GM19193 (cell line): ENCODE results near the gene ELAVL2.

Experiments used
- POLR2A ChIP-seq: IDR thresholded peaks from 4 replicates; pipeline ENCODE4 v1.6.1; 2011; ENCODE audit not compliant: insufficient read depth, insufficient read length; ENCODE audit errors: extremely low read depth

Gene ELAVL2

DNA sequence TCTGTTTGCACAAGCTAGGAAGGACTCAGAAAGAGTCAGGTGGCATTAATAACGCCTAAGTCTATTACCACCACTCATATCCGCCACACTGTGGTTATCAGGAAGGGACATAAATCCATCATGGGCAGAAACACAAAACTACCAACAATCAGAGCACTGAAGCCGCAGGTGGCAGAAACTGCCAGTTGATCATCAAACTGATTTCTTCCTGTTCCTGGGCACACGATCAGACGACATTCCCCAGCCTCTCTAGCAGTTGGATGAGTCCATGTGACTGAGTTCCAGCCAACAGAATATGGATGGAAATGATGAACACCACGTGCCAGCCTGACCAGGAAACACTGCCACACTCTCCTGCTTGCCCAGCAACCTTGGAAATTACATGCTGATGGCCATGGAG lies 181.7 kb downstream of the ELAVL2 start:
- no peak for TF ChIP-seq POLR2A

DNA sequence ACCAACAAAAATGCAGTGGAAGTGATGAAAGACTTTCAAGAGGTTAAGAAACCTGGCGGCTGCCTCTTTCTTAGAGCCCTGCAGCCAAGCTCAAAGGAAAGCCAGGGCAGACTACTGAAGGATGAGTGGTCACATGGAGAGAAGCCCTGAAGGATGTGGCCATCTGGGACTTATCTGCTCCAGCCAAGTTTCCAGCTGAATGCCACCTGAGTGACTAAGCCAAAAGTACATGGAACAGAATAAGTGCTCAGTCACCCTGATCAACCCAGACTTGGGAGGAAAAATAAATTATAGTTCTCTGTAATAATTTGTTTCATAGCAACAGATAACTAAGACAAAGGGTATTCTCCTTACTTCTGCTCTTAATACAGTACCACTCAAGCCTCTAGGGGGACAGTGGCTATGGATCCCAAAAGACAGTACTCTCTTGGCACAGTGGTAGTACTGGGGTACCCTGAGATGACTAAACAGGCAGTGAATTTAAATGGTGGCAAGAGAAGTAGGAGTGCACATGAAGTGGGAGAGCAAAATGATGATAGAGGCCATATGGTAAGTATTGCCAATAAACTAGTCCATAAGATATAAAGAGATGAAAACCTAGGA lies 182.3 kb downstream of the ELAVL2 start:
- no peak for TF ChIP-seq POLR2A
